HCT116 (cell line): ENCODE data around the gene CDKAL1. TPM values are rescaled to one million over a fixed set of nuclear protein-coding genes. Genes with fewer than 3 reads are reported as not detected.

ENCODE experiments used
- ATAC-seq: fragments of 200-7000 bp; cut with Tn5 transposase; 2 replicates; pipeline ENCODE4 v1.9.1; 2020; ENCODE audit warnings: mild to moderate bottlenecking, moderate library complexity
- BruUV-seq: library from RNA; stranded (reverse); fragments of 400-500 nt; replicated peaks from 2 replicates; lab custom pipeline; 2021; lab: Mats Ljungman, UMichigan
- CTCF ChIA-PET: fragments of 300-600 bp; sonication (Branson Sonifier 250); formaldehyde crosslinking; loops from one replicate; lab custom pipeline; 2021; ENCODE audit warnings: antibody characterized with exemption; lab: Charles Lee
- POLR2A ChIA-PET: fragments of 300-600, 350-600 bp; sonication (Branson Sonifier 250); formaldehyde crosslinking; loops from one replicate; lab custom pipeline; 2021; ENCODE audit warnings: antibody characterized with exemption; lab: Charles Lee
- RAD21 ChIA-PET, 2 experiments: fragments of 300-600 bp; sonication (Branson Sonifier 250); formaldehyde crosslinking; loops; one replicate each; lab custom pipeline; 2023; ENCODE audit warnings: low total read pairs in 2 of 2; ENCODE audit not compliant: uncharacterized antibody in 2 of 2, unreplicated experiment in 2 of 2, low non-redundant PET in 1 of 2; lab: Charles Lee
- DNase-seq: peaks from one replicate; pipeline ENCODE4 v3.0.0-alpha.2; 2010; ENCODE audit warnings: low read depth, low spot score
- H2AFZ ChIP-seq: fragments of 200-600 bp; shearing (Covaris generic), sonication (generic); 2 replicates; pipeline ENCODE4 v1.6.1; 2017; ENCODE audit warnings: low read depth, mixed run types, mixed read lengths, antibody characterized with exemption, low read length; ENCODE audit not compliant: poor library complexity, severe bottlenecking
- H3K27ac ChIP-seq: 2 replicates; pipeline ENCODE4 v1.5.1; 2012; ENCODE audit warnings: low read depth, low read length
- H3K27me3 ChIP-seq: fragments of 200-600 bp; sonication (generic); 2 replicates; pipeline ENCODE4 v1.6.1; 2016; ENCODE audit warnings: mixed run types, low read length, mixed read lengths; ENCODE audit not compliant: insufficient read depth
- H3K36me3 ChIP-seq, 2 experiments: fragments of 200-500 bp in 1 of 2; fragments of 200-600 bp in 1 of 2; sonication (Bioruptor generic) in 1 of 2; sonication (generic) in 1 of 2; 2 replicates each; pipeline versions ENCODE4 v1.5.1 to v1.6.1; 2014 to 2016; ENCODE audit warnings: low read length in 2 of 2, inconsistent platforms in 1 of 2, mixed read lengths in 1 of 2, mixed run types in 1 of 2; ENCODE audit not compliant: insufficient read depth in 2 of 2, control insufficient read depth in 1 of 2
- H3K4me1 ChIP-seq, 2 experiments: fragments of 200-600 bp in 1 of 2; sonication (generic) in 1 of 2; 2 replicates each; pipeline versions ENCODE4 v1.5.1 to v1.6.1; 2012 to 2017; ENCODE audit warnings: low read length in 2 of 2, inconsistent platforms in 1 of 2, mild to moderate bottlenecking in 1 of 2, mixed read lengths in 1 of 2, mixed run types in 1 of 2, moderate library complexity in 1 of 2; ENCODE audit not compliant: insufficient read depth in 2 of 2, control insufficient read depth in 1 of 2
- H3K4me2 ChIP-seq: fragments of 200-600 bp; sonication (generic); 2 replicates; pipeline ENCODE4 v1.6.1; 2017; ENCODE audit warnings: mixed run types, low read length, mixed read lengths
- H3K4me3 ChIP-seq, 2 experiments: fragments of 200-600 bp in 1 of 2; sonication (generic) in 1 of 2; replicated peaks in 1 of 2; 2 replicates each; pipeline ENCODE4 v1.5.1; 2011 to 2016; ENCODE audit warnings: low read length in 2 of 2, control low read depth in 1 of 2, low read depth in 1 of 2, mild to moderate bottlenecking in 1 of 2, mixed read lengths in 1 of 2, mixed run types in 1 of 2
- H3K79me2 ChIP-seq: fragments of 200-600 bp; sonication (generic); 2 replicates; pipeline ENCODE4 v1.6.1; 2017; ENCODE audit warnings: mild to moderate bottlenecking, mixed run types, low read length, moderate library complexity, mixed read lengths; ENCODE audit not compliant: insufficient read depth
- H3K9ac ChIP-seq: fragments of 200-600 bp; sonication (generic); 2 replicates; pipeline ENCODE4 v1.6.1; 2016; ENCODE audit warnings: low read length, mixed read lengths
- H3K9me2 ChIP-seq: fragments of 200-600 bp; sonication (generic), shearing (Covaris generic); 2 replicates; pipeline ENCODE4 v1.6.1; 2017; ENCODE audit warnings: mixed run types, mild to moderate bottlenecking, moderate library complexity; ENCODE audit not compliant: insufficient read depth
- H3K9me3 ChIP-seq, 2 experiments: fragments of 200-500 bp in 1 of 2; fragments of 200-600 bp in 1 of 2; sonication (Bioruptor generic) in 1 of 2; sonication (generic) in 1 of 2; 2 replicates each; pipeline ENCODE4 v1.6.1; 2014 to 2017; ENCODE audit warnings: low read length in 2 of 2, mixed read lengths in 2 of 2, inconsistent platforms in 1 of 2, low read depth in 1 of 2, mild to moderate bottlenecking in 1 of 2, mixed run types in 1 of 2, moderate library complexity in 1 of 2; ENCODE audit not compliant: control insufficient read depth in 1 of 2, insufficient read depth in 1 of 2
- H4K20me1 ChIP-seq: fragments of 200-600 bp; sonication (generic), shearing (Covaris generic); 2 replicates; pipeline ENCODE4 v1.6.1; 2017; ENCODE audit warnings: mixed run types, mild to moderate bottlenecking, moderate library complexity; ENCODE audit not compliant: insufficient read depth
- CBX3 ChIP-seq: IDR thresholded peaks from 2 replicates; pipeline ENCODE4 v1.6.1; 2012; ENCODE audit warnings: low read depth
- CTCF ChIP-seq, 3 experiments: fragments of 200-600 bp in 1 of 3; sonication (generic) in 1 of 3; IDR thresholded peaks in 2 of 3; conservative IDR thresholded peaks in 1 of 3; 2 replicates each; pipeline ENCODE4 v1.5.1; 2012 to 2017; ENCODE audit warnings: low read depth in 2 of 3, low read length in 2 of 3, antibody characterized with exemption in 1 of 3, borderline replicate concordance in 1 of 3, control low read depth in 1 of 3, mild to moderate bottlenecking in 1 of 3, mixed read lengths in 1 of 3, mixed run types in 1 of 3, moderate library complexity in 1 of 3; ENCODE audit not compliant: insufficient read depth in 1 of 3
- EGR1 ChIP-seq: IDR thresholded peaks from 2 replicates; pipeline ENCODE4 v1.6.1; 2012; ENCODE audit warnings: low read depth
- EZH2phosphoT487 ChIP-seq: fragments of 200-600 bp; IDR thresholded peaks from 2 replicates; pipeline ENCODE4 v1.6.1; 2018; ENCODE audit warnings: antibody characterized with exemption, borderline replicate concordance
- FOSL1 ChIP-seq: IDR thresholded peaks from 2 replicates; pipeline ENCODE4 v1.6.1; 2012; ENCODE audit warnings: low read depth
- JUND ChIP-seq: IDR thresholded peaks from 2 replicates; pipeline ENCODE4 v1.6.1; 2012
- MAX ChIP-seq: IDR thresholded peaks from 2 replicates; pipeline ENCODE4 v1.6.1; 2012
- POLR2AphosphoS5 ChIP-seq: IDR thresholded peaks from 2 replicates; pipeline ENCODE4 v1.6.1; 2011; ENCODE audit warnings: mild to moderate bottlenecking, low read depth, low read length, moderate library complexity
- SIN3A ChIP-seq: IDR thresholded peaks from 2 replicates; pipeline ENCODE4 v1.6.1; 2012; ENCODE audit warnings: low read depth
- SP1 ChIP-seq: IDR thresholded peaks from 2 replicates; pipeline ENCODE4 v1.6.1; 2012; ENCODE audit warnings: low read depth
- SRF ChIP-seq: IDR thresholded peaks from 2 replicates; pipeline ENCODE4 v1.6.1; 2012; ENCODE audit warnings: low read depth
- TCF7L2 ChIP-seq: IDR thresholded peaks from 2 replicates; pipeline ENCODE4 v1.7.0; 2011; ENCODE audit warnings: borderline replicate concordance, inconsistent platforms; ENCODE audit not compliant: insufficient read depth, insufficient read length; ENCODE audit errors: extremely low read depth
- YY1 ChIP-seq: IDR thresholded peaks from 2 replicates; pipeline ENCODE4 v1.6.1; 2011; ENCODE audit warnings: low read length, low read depth, moderate library complexity, mild to moderate bottlenecking; ENCODE audit not compliant: insufficient replicate concordance; ENCODE audit errors: extremely low read depth
- ZFX ChIP-seq: fragments of 450-650 bp; IDR thresholded peaks from 2 replicates; pipeline ENCODE4 v1.6.1; 2017
- intact Hi-C: fragments of 100-400 bp; cut with micrococcal nuclease; formaldehyde crosslinking; loops from 2 replicates; pipeline ENCODE4 v1.10.0; 2022
- total RNA-seq: library from RNA; stranded (reverse); gene quantifications from one replicate; pipeline ENCODE4 v1.2.1, GENCODE V29; 2021; ENCODE audit not compliant: unreplicated experiment
- TF ChIP-seq, protein P1 (sequence below): IDR thresholded peaks from 2 replicates; pipeline ENCODE4 v1.6.1; 2012; ENCODE audit warnings: low read depth
- TF ChIP-seq, protein P2 (sequence below): IDR thresholded peaks from 2 replicates; pipeline ENCODE4 v1.6.1; 2011; ENCODE audit warnings: mild to moderate bottlenecking, low read length, moderate library complexity; ENCODE audit not compliant: insufficient replicate concordance; ENCODE audit errors: extremely low read depth
- TF ChIP-seq, protein P3 (sequence below): IDR thresholded peaks from 2 replicates; pipeline ENCODE4 v1.6.1; 2012

CDKAL1 gene
- total RNA-seq, 1 experiment from 2014 or later: 14.9 TPM

GRCh38 chr6:20626165-20626564, 91.9 kb downstream of the CDKAL1 start (continued):
- TF ChIP-seq, protein P1, sequence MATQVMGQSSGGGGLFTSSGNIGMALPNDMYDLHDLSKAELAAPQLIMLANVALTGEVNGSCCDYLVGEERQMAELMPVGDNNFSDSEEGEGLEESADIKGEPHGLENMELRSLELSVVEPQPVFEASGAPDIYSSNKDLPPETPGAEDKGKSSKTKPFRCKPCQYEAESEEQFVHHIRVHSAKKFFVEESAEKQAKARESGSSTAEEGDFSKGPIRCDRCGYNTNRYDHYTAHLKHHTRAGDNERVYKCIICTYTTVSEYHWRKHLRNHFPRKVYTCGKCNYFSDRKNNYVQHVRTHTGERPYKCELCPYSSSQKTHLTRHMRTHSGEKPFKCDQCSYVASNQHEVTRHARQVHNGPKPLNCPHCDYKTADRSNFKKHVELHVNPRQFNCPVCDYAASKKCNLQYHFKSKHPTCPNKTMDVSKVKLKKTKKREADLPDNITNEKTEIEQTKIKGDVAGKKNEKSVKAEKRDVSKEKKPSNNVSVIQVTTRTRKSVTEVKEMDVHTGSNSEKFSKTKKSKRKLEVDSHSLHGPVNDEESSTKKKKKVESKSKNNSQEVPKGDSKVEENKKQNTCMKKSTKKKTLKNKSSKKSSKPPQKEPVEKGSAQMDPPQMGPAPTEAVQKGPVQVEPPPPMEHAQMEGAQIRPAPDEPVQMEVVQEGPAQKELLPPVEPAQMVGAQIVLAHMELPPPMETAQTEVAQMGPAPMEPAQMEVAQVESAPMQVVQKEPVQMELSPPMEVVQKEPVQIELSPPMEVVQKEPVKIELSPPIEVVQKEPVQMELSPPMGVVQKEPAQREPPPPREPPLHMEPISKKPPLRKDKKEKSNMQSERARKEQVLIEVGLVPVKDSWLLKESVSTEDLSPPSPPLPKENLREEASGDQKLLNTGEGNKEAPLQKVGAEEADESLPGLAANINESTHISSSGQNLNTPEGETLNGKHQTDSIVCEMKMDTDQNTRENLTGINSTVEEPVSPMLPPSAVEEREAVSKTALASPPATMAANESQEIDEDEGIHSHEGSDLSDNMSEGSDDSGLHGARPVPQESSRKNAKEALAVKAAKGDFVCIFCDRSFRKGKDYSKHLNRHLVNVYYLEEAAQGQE: no peak
- TF ChIP-seq EZH2phosphoT487 (no peak), EGR1 (no peak), YY1 (no peak), MAX (no peak), FOSL1 (no peak), JUND (no peak), SP1 (no peak), TCF7L2 (no peak), ZFX (no peak), SIN3A (no peak)

- Histone ChIP-seq H3K79me2 (peaks cover 9% of the 10 kb centered on the region; the same call in 1 of the 2 replicates), H3K9me2 (no peaks in the 10 kb centered on the region), H2AFZ (no peak overlapping the region), H3K4me1 (peaks cover 23% of the 10 kb centered on the region in 2 experiments), H3K4me2 (no peak overlapping the region), H3K9ac (no peak overlapping the region), H3K27me3 (no peaks in the 10 kb centered on the region), H3K36me3 (no peaks in the 10 kb centered on the region), H3K9me3 (no peaks in the 10 kb centered on the region), H3K4me3 (no peak overlapping the region), H4K20me1 (no peaks in the 10 kb centered on the region), H3K27ac (no peak overlapping the region)
- ATAC-seq (no peak), DNase-seq (no peak)
- CTCF ChIA-PET: no interaction called here
- TF ChIP-seq, protein P2, sequence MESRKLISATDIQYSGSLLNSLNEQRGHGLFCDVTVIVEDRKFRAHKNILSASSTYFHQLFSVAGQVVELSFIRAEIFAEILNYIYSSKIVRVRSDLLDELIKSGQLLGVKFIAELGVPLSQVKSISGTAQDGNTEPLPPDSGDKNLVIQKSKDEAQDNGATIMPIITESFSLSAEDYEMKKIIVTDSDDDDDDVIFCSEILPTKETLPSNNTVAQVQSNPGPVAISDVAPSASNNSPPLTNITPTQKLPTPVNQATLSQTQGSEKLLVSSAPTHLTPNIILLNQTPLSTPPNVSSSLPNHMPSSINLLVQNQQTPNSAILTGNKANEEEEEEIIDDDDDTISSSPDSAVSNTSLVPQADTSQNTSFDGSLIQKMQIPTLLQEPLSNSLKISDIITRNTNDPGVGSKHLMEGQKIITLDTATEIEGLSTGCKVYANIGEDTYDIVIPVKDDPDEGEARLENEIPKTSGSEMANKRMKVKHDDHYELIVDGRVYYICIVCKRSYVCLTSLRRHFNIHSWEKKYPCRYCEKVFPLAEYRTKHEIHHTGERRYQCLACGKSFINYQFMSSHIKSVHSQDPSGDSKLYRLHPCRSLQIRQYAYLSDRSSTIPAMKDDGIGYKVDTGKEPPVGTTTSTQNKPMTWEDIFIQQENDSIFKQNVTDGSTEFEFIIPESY: no peak
- TF ChIP-seq TCF7L2 (no peak), CBX3 (no peak), POLR2AphosphoS5 (no peak), YY1 (no peak), CTCF (IDR thresholded peaks at IDR 0.05 in 2 of 3, conservative IDR thresholded peaks at IDR 0.05 in 1 of 3; ENCODE audit: borderline replicate concordance in 1 of 3, insufficient read depth in 1 of 3, low read depth in 2 of 3, low read length in 2 of 3) (no peak), MAX (no peak), SRF (no peak)
- TF ChIP-seq, protein P3, sequence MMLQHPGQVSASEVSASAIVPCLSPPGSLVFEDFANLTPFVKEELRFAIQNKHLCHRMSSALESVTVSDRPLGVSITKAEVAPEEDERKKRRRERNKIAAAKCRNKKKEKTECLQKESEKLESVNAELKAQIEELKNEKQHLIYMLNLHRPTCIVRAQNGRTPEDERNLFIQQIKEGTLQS: no peak
- RAD21 ChIA-PET: no interaction called here
- no TSS peak for BruUV-seq
- POLR2A ChIA-PET: no interaction called here
- intact Hi-C loops: no loop called here
Observed at GRCh38 chr6:20629509-20629908, 95.3 kb downstream of the CDKAL1 start.
